GM20431 (cell line): ENCODE measurements around the gene HIKESHI.

Experiments used
- in situ Hi-C: fragments of 300-500 bp; cut with MseI, MboI; formaldehyde crosslinking; loops from one replicate; pipeline ENCODE4 v1.15.0; 2020; ENCODE audit warnings: low sequenced_read_pairs; ENCODE audit not compliant: unreplicated experiment

The HIKESHI gene

DNA sequence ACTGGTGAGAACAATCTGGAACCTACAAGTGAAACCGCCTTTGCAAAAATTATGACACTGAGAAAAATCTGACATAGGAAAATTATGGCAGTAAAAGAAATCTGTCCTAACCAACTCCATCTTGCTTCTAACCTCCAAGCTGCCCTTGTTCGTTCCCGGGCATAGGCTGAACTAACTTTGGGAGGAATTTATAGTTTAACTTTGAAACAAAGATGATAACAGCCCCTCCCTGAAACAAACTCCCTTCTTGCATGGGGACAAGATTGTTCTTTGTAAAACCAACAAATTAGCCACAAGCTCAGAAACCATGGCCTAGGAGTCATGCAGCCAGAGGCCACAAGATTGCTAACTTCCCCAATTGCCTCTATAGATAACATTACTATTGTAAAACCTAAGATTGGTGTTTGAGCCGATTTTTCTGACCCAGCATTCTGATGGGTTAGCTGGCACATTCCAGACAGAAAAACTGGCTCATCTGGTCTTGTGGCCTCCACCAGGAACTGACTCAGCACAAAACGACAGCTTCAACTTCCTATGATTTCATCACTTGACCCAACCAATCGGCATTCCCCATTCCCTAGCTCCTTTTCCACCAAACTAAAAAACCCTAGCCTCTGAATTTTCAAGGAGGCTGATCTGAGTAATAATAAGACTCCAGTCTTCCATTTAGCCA lies 69.0 kb downstream of the HIKESHI start:
- in situ Hi-C loops: no loop called here

DNA sequence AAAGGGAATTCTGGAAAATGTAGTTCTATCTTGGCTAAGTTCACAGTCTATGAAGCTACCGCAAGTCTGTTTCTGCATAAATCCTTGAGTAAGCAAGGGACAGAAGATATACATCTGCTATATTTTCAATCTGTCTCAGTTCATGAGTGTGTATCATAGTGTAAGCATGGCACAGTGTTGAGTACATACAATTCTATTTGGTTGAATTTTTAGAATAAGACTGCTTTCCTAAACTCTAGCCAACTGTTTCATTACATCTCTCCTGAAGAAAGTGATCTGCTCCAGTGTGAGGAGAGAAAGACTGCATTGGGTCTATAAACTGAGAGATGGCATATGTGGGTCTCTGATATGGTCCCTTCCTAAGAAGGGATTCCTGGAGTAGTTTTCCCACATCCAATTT lies 70.0 kb downstream of the HIKESHI start:
- in situ Hi-C loops: no loop called here

DNA sequence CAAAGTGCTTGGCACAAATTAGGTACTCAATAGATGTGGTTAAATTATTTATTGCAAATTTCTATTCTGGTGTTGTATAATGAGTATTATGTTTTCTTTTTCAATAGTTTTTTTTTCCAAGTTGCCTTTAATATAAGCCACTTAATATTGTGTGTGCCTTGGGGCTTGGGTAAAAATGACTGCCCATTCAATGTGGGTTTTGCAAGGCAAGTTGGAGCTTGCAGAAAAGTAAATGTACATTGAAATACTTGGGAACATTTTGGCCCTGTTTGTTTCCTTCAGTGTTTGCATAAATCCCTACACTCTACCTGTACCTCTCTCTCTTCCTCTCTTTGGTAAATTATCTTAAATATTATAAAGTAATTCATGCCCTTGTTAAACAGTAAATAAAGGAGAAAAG lies 70.5 kb downstream of the HIKESHI start:
- in situ Hi-C loops: no loop called here

DNA sequence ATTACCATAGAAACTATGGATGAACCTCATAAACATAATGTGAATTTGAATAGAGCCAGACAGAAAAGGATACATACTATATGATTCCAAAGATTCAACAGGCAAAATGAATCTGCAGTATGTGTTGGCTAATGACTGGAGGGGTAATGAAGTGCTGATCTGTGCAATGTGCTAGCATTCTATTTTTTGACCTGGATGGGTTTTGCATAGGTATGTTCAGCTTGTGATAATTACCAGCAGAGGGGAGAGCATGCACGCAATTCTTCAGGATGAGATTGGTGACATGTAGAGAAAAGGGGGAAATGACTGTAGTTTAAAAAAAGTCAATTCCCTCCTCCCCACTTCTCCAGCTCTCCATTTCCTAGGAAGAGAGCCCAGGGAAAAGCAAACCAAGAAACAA lies 72.0 kb downstream of the HIKESHI start:
- in situ Hi-C loops: no loop called here

DNA sequence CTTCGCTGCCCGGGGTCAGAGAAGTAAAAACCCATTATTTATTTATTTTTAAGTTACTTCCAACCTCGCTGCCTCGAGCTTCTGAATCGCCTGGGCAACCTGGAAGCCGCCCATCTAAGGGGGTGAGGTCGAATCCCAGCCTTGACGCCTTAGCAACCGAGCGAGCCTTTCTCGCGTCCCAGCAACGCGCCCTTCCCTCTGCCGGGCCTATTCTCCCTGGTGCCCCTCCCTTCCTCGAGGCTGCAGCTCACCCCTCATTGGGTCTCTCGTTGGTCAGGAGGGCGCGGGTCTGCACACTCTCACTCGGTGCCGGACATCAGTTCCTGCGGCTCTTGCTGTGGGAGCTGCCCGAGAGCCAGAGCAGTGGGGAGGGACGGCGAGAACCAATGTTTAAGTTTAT lies 72.5 kb downstream of the HIKESHI start, which contains the start of gene CCDC81:
CCDC81 (plus strand) TSS at position 302 of the 400 bp plus-strand sequence. CDS start 277 bp downstream, outside the sequence.
- in situ Hi-C loops: no loop called here

DNA sequence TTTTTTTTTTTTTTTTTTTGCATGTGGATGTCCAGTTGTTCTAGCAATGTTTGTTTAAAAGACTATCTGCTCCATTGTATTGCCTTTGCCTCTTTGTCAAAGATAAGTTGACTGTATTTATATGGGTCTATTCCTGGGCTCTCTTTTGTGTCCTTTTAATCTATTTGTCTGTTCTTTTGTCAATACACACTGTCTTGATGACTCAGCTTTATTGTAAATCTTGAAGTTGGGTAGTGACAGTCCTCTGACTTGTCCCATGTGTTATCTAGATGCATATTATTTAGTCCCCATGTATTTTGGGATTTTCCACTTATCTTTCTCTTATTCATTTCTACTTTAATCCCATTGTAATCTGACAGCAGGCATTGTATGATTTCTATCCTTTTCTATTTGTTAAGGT lies 75.9 kb downstream of the HIKESHI start:
- in situ Hi-C loops: no loop called here

DNA sequence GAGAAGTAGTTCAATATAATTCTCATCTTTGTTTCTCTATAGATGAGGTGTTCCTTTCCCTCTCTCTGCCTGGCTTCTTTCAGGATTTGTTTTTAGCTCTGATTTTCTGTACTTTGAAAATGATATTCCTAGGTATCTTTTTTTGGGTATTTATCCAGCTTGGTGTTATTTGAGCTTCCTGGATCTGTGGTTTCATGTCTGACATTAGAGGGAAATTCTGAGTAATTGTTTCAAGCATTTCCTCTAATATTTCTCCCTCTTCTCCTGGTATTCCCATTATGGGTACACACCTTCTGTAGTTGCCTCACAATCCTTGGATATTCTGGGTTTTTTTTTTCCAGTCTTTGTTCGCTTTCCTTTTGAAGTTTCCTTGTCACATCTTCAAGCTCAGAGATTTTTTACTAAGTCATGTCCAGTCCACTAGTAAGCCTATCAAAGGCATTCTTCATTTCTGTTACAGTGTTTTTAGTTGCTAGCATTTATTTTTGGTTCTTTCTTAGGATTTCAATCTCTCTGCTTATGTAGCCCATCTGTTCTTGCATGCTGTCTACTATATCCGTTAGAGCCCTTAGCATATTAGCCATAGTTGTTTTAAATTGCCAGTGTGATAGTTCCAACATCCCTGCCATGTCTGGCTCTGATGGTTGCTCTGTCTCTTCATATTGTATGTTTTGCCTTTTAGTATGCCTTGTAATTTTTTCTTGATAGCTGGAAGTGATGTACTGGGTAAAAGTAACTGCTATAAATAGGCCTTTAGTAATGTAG lies 78.4 kb downstream of the HIKESHI start:
- in situ Hi-C loops: no loop called here

DNA sequence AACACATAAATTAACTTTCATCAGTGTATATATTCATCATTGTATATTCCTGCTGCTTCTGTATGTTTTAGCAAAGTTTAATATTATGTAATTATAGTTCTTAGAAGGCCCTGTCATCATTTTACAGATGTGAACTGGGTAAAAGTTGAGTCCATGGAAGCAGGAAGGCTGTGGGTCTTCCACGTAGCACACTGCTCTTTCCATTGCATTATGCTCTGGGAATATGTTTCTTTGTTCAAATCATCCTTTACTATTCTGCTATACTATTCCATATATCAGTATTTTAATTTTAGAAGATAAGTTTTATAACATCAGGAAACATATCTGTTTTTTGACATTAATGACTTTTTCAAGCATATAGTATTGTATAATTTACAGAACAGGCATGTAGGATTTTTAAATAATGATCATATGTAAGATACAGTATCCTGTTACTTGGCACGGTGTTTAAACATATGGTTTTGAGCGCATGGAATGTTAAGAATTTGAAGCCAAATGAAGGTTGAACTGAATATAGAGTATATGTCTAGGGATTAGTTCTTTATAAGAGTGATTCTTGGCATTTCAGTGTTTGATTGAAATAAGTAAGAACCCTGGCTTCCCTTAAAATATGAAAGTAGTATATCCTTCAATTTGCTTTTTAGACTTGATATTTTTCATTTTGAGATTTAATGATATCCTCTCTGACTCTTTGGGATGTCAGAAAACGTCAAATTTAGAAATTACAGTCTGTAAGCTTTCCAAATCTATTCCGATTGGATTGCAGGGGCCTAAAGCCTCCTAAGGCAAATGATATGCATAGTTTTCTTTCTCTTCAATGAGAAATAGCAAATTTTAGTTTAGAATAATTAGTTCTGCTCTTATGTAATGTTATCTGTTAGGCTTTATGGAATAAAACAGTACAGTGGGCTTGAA lies 81.3 kb downstream of the HIKESHI start:
- in situ Hi-C loops: no loop called here

DNA sequence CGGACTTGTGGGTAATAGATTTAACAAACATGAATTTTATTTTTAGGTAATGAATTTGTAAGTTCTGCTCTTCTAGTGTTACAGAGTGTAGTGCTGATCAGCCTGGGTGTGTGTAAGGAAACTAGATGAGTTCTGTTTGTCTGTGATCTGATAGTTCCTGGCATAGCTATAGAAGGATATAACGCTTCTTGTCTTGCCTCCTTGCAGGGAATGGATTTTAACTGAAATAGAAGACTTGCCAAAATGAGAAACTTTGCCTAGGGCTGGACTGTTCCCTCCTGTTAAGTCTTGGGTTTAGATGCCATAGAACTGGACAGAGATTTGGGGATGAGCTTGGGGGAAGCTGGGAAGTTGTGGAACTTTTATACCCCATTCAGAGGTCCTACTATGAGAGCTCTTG lies 84.2 kb downstream of the HIKESHI start:
- in situ Hi-C loops: no loop called here

DNA sequence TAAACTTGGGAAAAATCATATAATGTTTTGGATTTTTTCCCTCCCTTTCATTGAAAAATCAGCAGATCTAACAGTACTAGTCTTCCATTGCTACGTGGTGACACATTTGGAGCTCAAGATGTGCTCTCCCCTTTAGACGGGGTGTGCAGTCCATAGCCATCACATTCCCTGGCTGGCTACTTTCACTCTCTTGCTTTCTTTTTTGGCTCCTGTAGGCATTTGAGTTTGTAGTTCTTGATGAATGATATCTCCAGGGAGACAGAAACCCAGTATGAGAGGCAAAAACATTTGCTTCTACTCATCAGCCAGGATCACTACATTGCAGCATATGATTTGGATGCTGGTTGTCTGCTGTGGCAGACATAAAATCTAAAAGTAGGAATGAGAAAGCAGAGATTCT lies 84.7 kb downstream of the HIKESHI start:
- in situ Hi-C loops: no loop called here

DNA sequence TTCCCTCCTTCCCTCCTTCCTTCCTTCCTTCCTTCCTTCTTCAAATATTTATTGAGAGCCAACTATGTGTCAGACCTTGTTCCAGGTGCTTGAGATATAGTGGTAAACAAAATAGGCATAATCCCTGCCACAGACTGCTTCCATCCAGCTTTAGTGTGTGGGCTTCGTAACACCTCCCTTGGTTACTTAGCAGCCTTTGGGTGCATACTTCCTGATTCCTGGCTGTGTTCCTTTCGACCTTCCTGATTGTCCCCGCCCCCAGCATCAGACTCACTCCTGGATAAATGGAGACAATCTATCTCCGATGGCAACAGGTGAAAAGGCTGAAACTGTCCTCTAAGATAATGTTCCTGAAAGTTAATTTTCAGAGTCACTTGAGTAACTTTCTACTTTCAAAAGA lies 86.2 kb downstream of the HIKESHI start:
- in situ Hi-C loops: no loop called here

DNA sequence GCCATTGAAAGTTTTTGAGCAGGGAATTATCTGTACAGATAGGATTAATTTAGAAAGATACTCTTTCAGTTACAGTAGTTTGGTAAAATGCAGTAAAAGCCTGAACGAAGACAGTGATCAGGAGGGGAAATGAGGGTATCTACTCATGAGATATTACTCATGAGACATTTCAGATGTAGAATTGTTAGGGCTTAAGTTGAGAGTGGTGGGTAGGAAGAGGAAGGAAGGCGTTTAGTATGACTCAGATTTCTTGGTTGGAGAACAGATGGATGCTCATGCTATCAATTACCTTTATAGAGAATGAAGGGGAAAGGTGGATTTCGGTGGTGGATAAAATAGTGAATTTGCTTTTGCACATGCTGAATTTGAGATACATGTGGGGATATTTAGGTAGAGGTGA lies 88.4 kb downstream of the HIKESHI start:
- in situ Hi-C loops: no loop called here

DNA sequence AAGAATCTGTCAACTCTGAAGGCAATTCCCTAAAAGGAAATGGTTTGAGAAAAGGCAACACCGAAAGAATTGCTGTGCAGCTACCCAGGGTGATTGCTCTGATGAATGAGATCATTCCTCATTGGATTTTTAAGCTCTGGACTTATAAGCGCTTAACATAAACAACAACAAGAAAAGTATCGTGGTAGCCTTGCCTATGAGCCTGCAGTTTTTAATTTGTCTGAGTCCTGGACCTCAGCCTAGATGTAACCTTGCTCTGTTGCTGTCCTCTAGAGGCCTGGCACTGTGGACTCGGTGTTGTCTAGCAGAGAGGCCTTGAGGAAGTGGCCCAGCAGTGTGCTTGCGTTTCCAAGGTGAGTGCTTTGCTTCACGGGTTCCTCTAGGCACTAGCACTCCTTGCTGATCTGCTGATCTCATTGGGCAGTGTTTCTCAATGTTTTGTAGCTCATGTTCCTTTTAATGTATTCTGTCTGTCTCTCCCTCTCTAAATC lies 93.1 kb downstream of the HIKESHI start:
- in situ Hi-C loops: no loop called here
